ENCODE data around the gene VBP1. TPM values are rescaled to one million over a fixed set of nuclear protein-coding genes. Genes with fewer than 3 reads are reported as not detected.

VBP1 gene
- total RNA-seq, 1 experiment from 2014 or later: 86.2 TPM

- Histone ChIP-seq H3K9me3 (ENCODE audit: low read length) (no peaks in the 10 kb centered on the region), H3K4me3 (ENCODE audit: low read length) (no peak overlapping the region), H3K27me3 (ENCODE audit: low read length) (no peaks in the 10 kb centered on the region), H3K36me3 (ENCODE audit: low read depth, low read length) (no peaks in the 10 kb centered on the region), H3K27ac (ENCODE audit: low read length) (no peak overlapping the region), H3K79me2 (ENCODE audit: low read length) (peaks cover 24% of the 10 kb centered on the region), H2AFZ (ENCODE audit: low read length) (no peak overlapping the region), H3K9me2 (replicated peaks; ENCODE audit: low read length) (no peaks in the 10 kb centered on the region), H4K20me1 (ENCODE audit: low read length) (peaks cover 14% of the 10 kb centered on the region; the same call in 1 of the 2 replicates), H3K4me1 (ENCODE audit: insufficient read depth, low read length) (peaks cover 17% of the 10 kb centered on the region), H3K4me2 (ENCODE audit: low read length) (no peak overlapping the region), H3F3A (ENCODE audit: low read length, unreplicated experiment) (no peaks in the 10 kb centered on the region), H3K9ac (ENCODE audit: low read length) (no peak overlapping the region)
- BruUV-seq (replicated peaks): no TSS peak
- intact Hi-C loops (cut with micrococcal nuclease): no loop called here
- ChIA-PET CTCF (no interaction called here), POLR2A (ENCODE audit: unreplicated experiment) (no interaction called here)
- DNase-seq: no peak
- TF ChIP-seq EZH2 (IDR thresholded peaks at IDR 0.05; ENCODE audit: low read length, unreplicated experiment) (no peak), CTCF (conservative IDR thresholded peaks at IDR 0.05; ENCODE audit: low read depth, low read length) (no peak), EZH2phosphoT487 (IDR thresholded peaks at IDR 0.05; ENCODE audit: borderline replicate concordance, low read length) (no peak)
- ATAC-seq: no peak
Measured at GRCh38 chrX:155213731-155214130, 2.5 kb upstream of the VBP1 start.

GRCh38 chrX:155215443-155216178 lies 649 bp upstream of the VBP1 start:
- Histone ChIP-seq H3K4me2 (ENCODE audit: low read length) (peak overlapping the region; percentile 85), H3K4me1 (ENCODE audit: insufficient read depth, low read length) (peaks cover 21% of the 10 kb centered on the region), H3K27ac (ENCODE audit: low read length) (peak overlapping the region; percentile 35; the same call in 1 of the 2 replicates), H3F3A (ENCODE audit: low read length, unreplicated experiment) (no peaks in the 10 kb centered on the region), H3K9me3 (ENCODE audit: low read length) (no peaks in the 10 kb centered on the region), H3K9ac (ENCODE audit: low read length) (peak overlapping the region; percentile 95), H4K20me1 (ENCODE audit: low read length) (peaks cover 14% of the 10 kb centered on the region; the same call in 1 of the 2 replicates), H3K4me3 (ENCODE audit: low read length) (peak overlapping the region; percentile 99), H2AFZ (ENCODE audit: low read length) (peak overlapping the region; percentile 99), H3K9me2 (replicated peaks; ENCODE audit: low read length) (no peaks in the 10 kb centered on the region), H3K79me2 (ENCODE audit: low read length) (peaks cover 38% of the 10 kb centered on the region), H3K36me3 (ENCODE audit: low read depth, low read length) (no peaks in the 10 kb centered on the region; the same call in 1 of the 2 replicates), H3K27me3 (ENCODE audit: low read length) (no peaks in the 10 kb centered on the region)
- no peak for DNase-seq
- TF ChIP-seq CTCF (conservative IDR thresholded peaks at IDR 0.05; ENCODE audit: low read depth, low read length) (no peak), EZH2 (IDR thresholded peaks at IDR 0.05; ENCODE audit: low read length, unreplicated experiment) (no peak), EZH2phosphoT487 (IDR thresholded peaks at IDR 0.05; ENCODE audit: borderline replicate concordance, low read length) (no peak)
- ATAC-seq: peak; percentile 25
- POLR2A ChIA-PET (ENCODE audit: unreplicated experiment): interaction anchor here (0.6 kb wide), 1 partner anchor 147 kb away, joined by 3 read pairs; no protein-coding TSS in a partner anchor
- CTCF ChIA-PET: no interaction called here
- BruUV-seq (replicated peaks): TSS peak; percentile 91
- intact Hi-C loops (cut with micrococcal nuclease): no loop called here

- ChIA-PET CTCF (interaction anchor here (0.6 to 0.8 kb wide), 2 partner anchors 19 to 111 kb away, joined by 3 to 5 read pairs; no protein-coding TSS in a partner anchor), POLR2A (ENCODE audit: unreplicated experiment) (no interaction called here)
- no TSS peak for BruUV-seq (replicated peaks)
- no peaks in the 10 kb centered on the region for H3K9me3 ChIP-seq (ENCODE audit: low read length)
- H3K27me3 ChIP-seq (ENCODE audit: low read length): no peaks in the 10 kb centered on the region
- H3K9ac ChIP-seq (ENCODE audit: low read length): peak overlapping the region; percentile 95
- 0 out of 2 replicates have a peak, but pooled peaks have one; percentile 11 for ATAC-seq
- peaks cover 43% of the 10 kb centered on the region for H3K79me2 ChIP-seq (ENCODE audit: low read length)
- H3K27ac ChIP-seq (ENCODE audit: low read length): peak overlapping the region; percentile 48
- H3F3A ChIP-seq (ENCODE audit: low read length, unreplicated experiment): no peaks in the 10 kb centered on the region
- H3K9me2 ChIP-seq (replicated peaks; ENCODE audit: low read length): no peaks in the 10 kb centered on the region
- no peak for TF ChIP-seq EZH2phosphoT487 (IDR thresholded peaks at IDR 0.05; ENCODE audit: borderline replicate concordance, low read length)
- TF ChIP-seq EZH2 (IDR thresholded peaks at IDR 0.05; ENCODE audit: low read length, unreplicated experiment): no peak
- TF ChIP-seq CTCF (conservative IDR thresholded peaks at IDR 0.05; ENCODE audit: low read depth, low read length): no peak
- peak overlapping the region; percentile 94 for H3K4me2 ChIP-seq (ENCODE audit: low read length)
- H3K36me3 ChIP-seq (ENCODE audit: low read depth, low read length): peaks cover 9% of the 10 kb centered on the region
- H3K4me1 ChIP-seq (ENCODE audit: insufficient read depth, low read length): peaks cover 21% of the 10 kb centered on the region
- peak overlapping the region; percentile 99; the same call in 1 of the 2 replicates for H2AFZ ChIP-seq (ENCODE audit: low read length)
- intact Hi-C loops (cut with micrococcal nuclease): no loop called here
- H3K4me3 ChIP-seq (ENCODE audit: low read length): peak overlapping the region; percentile 99
- DNase-seq: peak; percentile 6
- H4K20me1 ChIP-seq (ENCODE audit: low read length): peaks cover 14% of the 10 kb centered on the region; the same call in 1 of the 2 replicates
Measured at GRCh38 chrX:155216940-155217440, 730 bp downstream of the VBP1 start.

All from PC-3 (cell line).